IPS-11a (cell line): ENCODE results near the gene MAP2K2.

Experiments
- H3K4me3 ChIP-seq: one replicate; pipeline ENCODE4 v1.5.1; 2013; ENCODE audit warnings: low read depth, low read length, control low read depth

MAP2K2 gene

GRCh38 chr19:4100647-4101495 is 23.1 kb downstream of the MAP2K2 start:
- H3K4me3 ChIP-seq: no peak overlapping the region

GRCh38 chr19:4099041-4099764 is 24.7 kb downstream of the MAP2K2 start:
- H3K4me3 ChIP-seq: no peak overlapping the region

GRCh38 chr19:4098493-4098892 is 25.4 kb downstream of the MAP2K2 start:
- H3K4me3 ChIP-seq: no peak overlapping the region

GRCh38 chr19:4097501-4097900 is 26.4 kb downstream of the MAP2K2 start:
- no peak overlapping the region for H3K4me3 ChIP-seq

GRCh38 chr19:4096049-4096892 is 27.7 kb downstream of the MAP2K2 start:
- no peak overlapping the region for H3K4me3 ChIP-seq

GRCh38 chr19:4095488-4095844 is 28.5 kb downstream of the MAP2K2 start:
- H3K4me3 ChIP-seq: no peak overlapping the region

GRCh38 chr19:4094761-4095487 is 29.0 kb downstream of the MAP2K2 start:
- no peak overlapping the region for H3K4me3 ChIP-seq

- H3K4me3 ChIP-seq: no peak overlapping the region
Measured at GRCh38 chr19:4094291-4094690, 29.6 kb downstream of the MAP2K2 start.

- no peak overlapping the region for H3K4me3 ChIP-seq
Measured at GRCh38 chr19:4093643-4094175, 30.2 kb downstream of the MAP2K2 start.

- no peak overlapping the region for H3K4me3 ChIP-seq
Measured at GRCh38 chr19:4090356-4091220, 33.3 kb downstream of the MAP2K2 start.

GRCh38 chr19:4089946-4090345 is 34.0 kb downstream of the MAP2K2 start:
- H3K4me3 ChIP-seq: no peak overlapping the region

- H3K4me3 ChIP-seq: no peak overlapping the region
Measured at GRCh38 chr19:4089400-4089908, 34.5 kb downstream of the MAP2K2 start.

- no peak overlapping the region for H3K4me3 ChIP-seq
Measured at GRCh38 chr19:4088975-4089374, 34.9 kb downstream of the MAP2K2 start.

- no peak overlapping the region for H3K4me3 ChIP-seq
Measured at GRCh38 chr19:4087787-4088679, 35.9 kb downstream of the MAP2K2 start.

- no peak overlapping the region for H3K4me3 ChIP-seq
Measured at GRCh38 chr19:4086411-4086867, 37.5 kb downstream of the MAP2K2 start.

- H3K4me3 ChIP-seq: no peak overlapping the region
Measured at GRCh38 chr19:4084547-4084877, 39.4 kb downstream of the MAP2K2 start.

GRCh38 chr19:4083677-4084546 is 40.0 kb downstream of the MAP2K2 start:
- H3K4me3 ChIP-seq: no peak overlapping the region
